GM19463 (cell line): ENCODE measurements around the gene TBK1.

ENCODE experiments used
- ATAC-seq: cut with Tn5 transposase; IDR thresholded peaks from one replicate; pipeline ENCODE4 v1.9.1; 2021; ENCODE audit warnings: mild to moderate bottlenecking, moderate library complexity; ENCODE audit not compliant: unreplicated experiment

Gene TBK1

DNA sequence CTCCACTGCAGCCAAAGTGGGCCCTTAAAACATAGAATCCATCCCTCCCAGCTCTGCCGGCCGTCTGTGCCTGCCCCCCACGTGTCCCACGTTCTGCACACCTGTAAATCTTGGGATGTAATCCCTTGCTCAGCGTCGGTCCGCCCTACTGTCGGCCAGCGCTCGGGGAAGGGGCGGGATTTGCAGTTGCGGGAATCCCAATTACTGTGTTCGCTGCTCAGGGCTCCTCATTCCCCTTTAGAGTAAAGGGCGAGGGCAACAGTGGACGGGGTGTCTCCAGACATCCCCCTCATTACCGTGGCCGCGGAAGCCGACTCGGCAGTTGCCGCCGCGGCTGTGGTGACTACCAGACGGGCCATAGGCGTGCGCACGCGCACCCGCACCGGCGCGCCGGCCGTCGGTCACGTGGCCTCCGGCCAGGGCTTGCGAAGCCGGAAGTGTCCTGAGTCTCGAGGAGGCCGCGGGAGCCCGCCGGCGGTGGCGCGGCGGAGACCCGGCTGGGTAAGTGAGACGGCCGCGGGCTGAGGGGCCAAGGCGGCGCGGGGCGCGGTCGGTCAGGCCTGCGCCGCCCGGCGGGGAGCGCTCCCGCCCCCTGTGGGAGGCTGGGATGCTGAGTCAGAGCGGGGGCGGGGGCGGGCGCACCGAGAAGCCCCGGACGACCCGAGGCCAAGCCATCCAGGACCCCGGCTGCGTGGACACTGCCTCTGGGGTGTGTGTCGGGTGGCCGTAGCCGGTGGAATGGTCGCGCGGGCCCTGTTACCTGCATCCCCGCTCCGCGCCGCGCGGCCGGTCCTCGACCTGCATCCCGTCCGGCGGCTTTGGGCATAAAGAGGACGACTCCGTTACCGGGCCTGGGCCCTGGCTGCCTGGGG, at the start of gene TBK1:
Gene TBK1, plus strand, starts transcription at position 434 of the 872 bp plus-strand sequence. CDS start 3,751 bp downstream, outside the sequence.
- peak; percentile 91 for ATAC-seq

GRCh38 chr12:64402181-64402580, 49.7 kb upstream of the TBK1 start:
- ATAC-seq: no peak

DNA sequence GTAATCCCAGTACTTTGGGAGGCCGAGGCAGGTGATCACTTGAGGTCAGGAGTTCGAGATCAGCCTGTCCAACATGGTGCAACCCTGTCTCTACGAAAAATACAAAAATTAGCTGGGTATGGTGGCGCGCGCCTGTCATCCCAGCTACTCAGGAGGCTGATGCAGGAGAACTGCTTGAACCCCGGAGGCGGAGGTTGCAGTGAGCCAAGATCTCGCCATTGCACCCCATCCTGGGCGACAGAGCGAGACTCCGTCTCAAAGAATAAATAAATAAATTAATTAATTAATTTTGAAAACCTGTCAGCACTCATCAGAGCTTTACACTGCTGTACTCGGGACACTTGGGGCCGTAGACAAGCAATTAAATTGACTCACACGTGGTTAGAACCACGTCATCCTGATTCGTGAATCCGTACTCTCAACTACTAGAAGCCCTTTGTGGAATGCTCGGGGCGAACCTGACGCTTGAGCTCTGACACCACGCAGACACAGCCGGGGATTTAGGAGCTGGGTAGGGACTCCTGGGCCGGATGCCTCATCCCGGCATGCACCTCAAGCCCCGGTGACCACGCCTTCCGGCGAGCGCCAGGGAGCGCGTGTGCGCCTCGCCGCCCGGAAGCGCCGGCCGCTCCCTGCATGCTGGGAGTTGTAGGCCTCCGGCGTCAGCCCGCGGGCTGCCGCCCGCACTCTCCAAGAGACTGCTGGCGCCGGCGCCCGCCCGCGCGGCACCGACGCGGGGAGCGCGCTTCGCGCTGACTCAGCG, 48.0 kb upstream of the TBK1 start, which contains the start of gene XPOT:
Gene XPOT, plus strand, starts transcription at position 686 of the 763 bp plus-strand sequence. CDS start 5,644 bp downstream, outside the sequence.
- ATAC-seq: peak; percentile 93

GRCh38 chr12:64404470-64405256, 47.3 kb upstream of the TBK1 start:
- ATAC-seq: peak; percentile 24

DNA sequence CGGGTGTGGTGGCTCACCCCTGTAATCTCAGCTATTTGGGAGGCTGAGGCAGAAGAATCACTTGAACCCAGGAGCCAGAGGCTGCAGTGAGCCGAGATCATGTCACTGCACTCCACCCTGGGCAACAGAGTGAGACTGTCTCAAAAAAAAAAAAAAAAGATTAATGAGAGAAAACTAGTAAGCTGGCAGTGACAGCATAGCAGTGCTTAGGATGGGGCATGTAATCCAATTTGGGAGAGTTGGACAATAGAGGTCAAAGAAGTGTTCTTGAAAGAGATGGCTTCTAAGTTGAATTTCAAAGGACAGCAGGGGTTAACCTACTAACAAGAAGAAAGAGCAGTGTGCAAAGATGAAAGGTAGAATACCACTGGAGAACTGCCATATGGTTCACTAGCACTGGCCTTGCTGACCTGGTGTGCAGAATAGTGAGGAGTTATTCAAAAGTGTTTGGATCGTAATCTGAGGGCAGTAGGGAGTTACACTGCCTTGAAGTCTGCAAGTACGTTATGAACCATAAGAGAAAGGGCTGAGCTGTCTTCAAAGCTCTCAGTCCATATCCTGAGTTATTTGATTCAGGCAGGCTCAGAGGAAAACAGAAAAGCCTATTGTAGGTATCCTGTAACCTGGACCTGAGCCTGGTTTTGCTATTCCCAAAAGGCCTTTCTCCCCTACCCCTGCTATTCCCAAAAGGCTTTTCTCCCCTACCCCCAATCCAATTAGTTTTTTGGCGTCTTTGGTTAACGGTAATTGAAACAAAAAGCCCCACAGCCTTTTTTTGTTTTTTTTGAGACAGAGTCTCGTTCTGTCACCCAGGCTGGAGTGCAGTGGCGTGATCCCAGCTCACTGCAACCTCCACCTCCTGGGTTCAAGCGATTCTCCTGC, 44.3 kb upstream of the TBK1 start:
- ATAC-seq: no peak

DNA sequence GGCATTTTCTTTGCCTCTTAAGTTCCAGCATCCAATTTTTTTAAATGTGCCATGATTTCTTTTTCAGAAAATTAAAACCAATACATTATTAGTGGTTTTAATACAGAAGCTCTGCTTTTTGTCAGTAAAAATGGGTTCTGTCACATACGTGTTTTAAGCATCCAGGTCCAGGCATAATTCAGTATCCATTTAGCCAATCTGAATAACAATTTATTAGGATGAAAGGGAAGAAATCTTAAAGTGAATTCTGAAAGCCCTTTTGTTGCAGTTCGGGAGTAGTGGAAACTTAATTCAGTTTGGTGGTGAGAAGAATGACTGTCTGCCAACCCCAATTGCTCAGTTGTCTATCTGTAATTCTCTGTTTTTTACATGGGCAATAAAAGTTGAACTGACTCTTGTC, 40.5 kb upstream of the TBK1 start:
- no peak for ATAC-seq

DNA sequence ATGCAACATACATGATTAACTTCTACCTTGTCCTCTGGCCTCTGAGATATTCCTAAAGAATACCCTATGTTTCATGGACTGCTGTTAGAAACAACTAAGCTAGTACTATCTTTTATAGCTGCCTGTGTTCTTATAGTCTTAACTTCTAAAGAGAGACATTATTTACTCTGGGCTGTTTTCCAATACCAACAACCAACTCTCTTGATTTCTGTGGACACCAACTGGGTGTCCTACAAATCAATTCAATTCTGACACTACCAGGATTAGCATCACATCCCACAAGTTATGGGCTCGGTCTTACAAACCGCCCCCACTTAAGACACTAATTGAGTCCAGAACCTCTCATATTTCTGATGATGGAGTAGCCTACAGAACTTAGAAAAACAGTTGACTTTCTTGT, 39.5 kb upstream of the TBK1 start:
- no peak for ATAC-seq

DNA sequence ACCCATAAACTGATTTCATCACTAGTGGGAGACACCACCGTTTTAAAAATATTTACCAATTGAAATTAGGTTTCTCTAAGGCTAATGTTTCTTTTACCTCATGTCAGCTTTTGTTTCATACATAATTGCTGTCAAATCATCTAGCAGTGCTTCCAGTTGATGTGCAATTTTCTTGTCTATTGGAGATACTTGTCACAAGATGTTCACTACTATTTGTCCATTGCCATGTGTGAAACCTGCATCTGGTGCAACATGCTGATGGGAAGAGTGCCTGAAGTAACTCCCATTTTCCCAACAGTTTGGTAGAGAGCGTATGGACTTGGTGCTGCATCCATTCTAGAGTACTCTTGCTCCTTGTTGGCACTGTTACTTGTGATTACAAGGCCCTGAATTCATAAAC, 38.0 kb upstream of the TBK1 start:
- ATAC-seq: no peak

- ATAC-seq: no peak
Observed at GRCh38 chr12:64418209-64418608, 33.7 kb upstream of the TBK1 start.

DNA sequence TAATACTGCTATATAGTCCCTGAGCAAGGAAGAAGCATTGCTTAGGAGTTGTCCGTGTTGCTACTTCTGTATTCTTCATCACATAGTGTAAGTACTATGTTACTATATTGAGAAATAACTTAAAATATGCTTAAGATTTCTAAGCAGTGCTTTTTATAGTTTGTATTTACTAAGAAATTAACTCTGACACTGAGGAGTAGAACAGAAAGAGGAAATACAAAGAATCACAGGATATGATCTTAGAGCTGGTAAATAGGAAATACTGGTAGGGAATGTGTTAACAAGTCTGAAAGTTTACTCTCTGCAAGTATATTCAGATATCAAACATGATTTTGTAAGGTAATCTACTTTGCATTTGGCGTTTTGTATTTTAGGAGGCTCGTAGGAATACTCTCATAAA, 32.2 kb upstream of the TBK1 start:
- ATAC-seq: no peak

DNA sequence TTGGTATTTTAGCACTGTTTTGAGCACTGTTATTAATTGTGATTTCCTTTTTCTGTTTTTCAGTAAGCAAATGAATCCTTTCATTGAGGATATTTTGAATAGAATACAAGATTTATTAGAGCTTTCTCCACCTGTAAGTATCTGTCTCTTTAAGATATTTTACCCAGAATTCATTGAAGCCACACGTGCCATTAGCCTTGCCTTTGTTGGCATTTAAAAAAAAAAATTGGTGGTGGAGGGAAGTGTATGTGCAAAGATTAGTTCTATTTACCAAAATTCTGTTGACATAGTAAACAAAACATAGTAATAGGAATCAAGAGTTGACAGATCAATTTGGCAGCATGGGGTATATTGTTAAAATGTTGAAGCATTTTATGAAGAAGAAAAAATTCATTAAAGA, 23.9 kb upstream of the TBK1 start:
- ATAC-seq: no peak

GRCh38 chr12:64428956-64429355, 23.0 kb upstream of the TBK1 start:
- no peak for ATAC-seq

DNA sequence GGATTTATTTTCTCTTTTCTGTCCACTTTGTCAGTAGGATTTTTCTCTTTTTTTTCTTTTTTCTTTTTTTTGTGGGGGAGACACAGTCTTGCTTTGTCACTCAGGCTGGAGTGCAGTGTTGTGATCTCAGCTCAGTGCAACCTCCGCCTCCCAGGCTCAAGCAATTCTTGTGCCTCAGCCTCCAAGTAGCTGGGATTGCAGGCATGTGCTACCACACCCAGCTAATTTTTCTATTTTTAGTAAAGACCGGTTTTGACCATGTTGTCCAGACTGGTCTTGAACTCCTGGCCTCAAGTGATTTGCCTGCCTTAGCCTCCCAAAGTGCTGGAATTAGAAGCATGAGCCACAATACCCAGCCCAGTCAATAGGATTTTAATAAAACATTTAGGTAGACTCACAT, 21.0 kb upstream of the TBK1 start:
- no peak for ATAC-seq

DNA sequence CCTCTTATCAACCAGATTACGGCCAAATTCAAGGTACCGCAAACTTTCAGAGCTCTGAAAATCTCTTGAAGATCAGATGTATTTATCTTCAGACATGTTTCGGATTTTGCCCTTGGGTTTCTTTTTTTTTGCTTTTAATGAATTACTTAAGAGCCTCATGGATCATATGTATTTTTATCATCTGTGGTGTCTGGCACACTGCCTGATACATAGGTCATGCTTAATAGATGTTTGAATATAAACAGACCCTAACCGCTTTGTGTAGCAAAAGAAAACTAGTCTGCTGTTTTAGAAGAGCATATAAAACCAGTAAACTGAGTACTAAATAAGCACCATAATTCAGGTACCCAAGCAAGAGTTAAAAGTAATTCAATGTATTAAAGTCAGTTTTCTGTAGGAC, 20.1 kb upstream of the TBK1 start:
- ATAC-seq: no peak

- ATAC-seq: no peak
Observed at GRCh38 chr12:64433915-64434314, 18.0 kb upstream of the TBK1 start.

GRCh38 chr12:64440100-64440499, 11.8 kb upstream of the TBK1 start:
- no peak for ATAC-seq

GRCh38 chr12:64445490-64445889, 6.4 kb upstream of the TBK1 start:
- no peak for ATAC-seq

DNA sequence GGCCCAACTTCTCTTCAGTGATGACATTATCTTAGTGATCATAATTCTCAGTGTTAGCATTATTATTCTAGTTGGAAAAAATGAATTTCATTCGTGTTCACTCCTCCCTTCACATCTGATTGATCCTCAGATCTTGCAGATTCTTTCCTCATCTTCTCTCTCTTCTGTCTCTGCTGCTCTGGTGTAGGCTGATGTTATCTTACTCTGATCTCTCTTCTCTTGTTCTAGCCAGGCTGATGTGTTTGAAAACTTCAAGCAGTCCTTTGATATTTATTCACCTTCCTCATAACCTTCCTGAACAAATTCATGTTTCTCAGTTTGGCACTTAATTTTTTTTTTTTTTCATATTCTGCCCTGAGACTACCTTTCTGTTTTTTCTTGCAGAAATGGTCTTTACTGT, 5.6 kb upstream of the TBK1 start:
- no peak for ATAC-seq

DNA sequence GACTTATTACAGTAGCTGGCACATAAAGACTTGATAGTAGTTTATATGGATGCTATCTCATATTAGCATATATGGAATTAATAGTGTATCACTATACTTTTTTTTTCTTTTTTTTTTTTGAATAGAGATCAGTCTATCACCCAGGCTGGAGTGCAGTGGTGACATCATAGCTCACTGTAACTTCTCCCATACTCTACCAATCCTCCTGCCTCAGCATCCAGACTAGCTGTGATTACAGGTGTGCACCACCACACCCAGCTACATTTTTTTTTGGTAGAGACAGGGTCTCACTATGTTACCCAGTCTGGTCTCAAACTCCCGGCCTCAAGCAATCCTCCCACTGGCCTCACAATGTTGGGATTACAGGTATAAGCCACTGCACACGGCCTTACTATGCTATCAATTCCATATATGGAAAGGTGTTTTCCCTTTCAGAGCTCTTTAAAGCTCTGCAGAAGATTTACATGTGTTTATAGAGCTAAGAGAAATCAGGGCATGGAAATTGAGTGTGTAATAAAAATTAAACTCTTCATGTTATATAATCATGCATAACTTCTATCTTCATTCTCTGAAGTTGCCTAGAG, 1.8 kb upstream of the TBK1 start:
- no peak for ATAC-seq
